K562 (cell line): ENCODE data around the gene TMEM131L. TPM values are rescaled to one million over a fixed set of nuclear protein-coding genes. Genes with fewer than 3 reads are reported as not detected.

Experiments
- CBFA2T2 ChIP-seq: fragments of 450-650 bp; conservative IDR thresholded peaks from 2 replicates; pipeline ENCODE4 v1.6.1; 2017; ENCODE audit warnings: mild to moderate bottlenecking
- CBFA2T3 ChIP-seq: fragments of 450-650 bp; IDR thresholded peaks from 2 replicates; pipeline ENCODE4 v1.6.1; 2017
- CEBPG ChIP-seq, 3 experiments: fragments of 200-800 bp in 1 of 3; sonication (Bioruptor generic) in 1 of 3; sonication (generic) in 1 of 3; formaldehyde crosslinking in 1 of 3; IDR thresholded peaks in 2 of 3; conservative IDR thresholded peaks in 1 of 3; 2 replicates each; pipeline versions ENCODE4 v1.6.1 to v1.8.0; 2016 to 2022; ENCODE audit warnings: missing compliant biosample characterization in 2 of 3, missing genetic modification characterization in 2 of 3, mild to moderate bottlenecking in 1 of 3, missing genetic modification reagents in 1 of 3
- FOXA1 ChIP-seq: fragments of 450-650 bp; IDR thresholded peaks from 2 replicates; pipeline ENCODE4 v1.6.1; 2016; ENCODE audit warnings: mild to moderate bottlenecking, borderline replicate concordance
- L3MBTL2 ChIP-seq: fragments of 450-650 bp; IDR thresholded peaks from 2 replicates; pipeline ENCODE4 v1.6.1; 2016; ENCODE audit warnings: mild to moderate bottlenecking, moderate library complexity
- NBN ChIP-seq: fragments of 450-650 bp; IDR thresholded peaks from 2 replicates; pipeline ENCODE4 v1.6.1; 2016; ENCODE audit warnings: low read depth, mild to moderate bottlenecking
- PML ChIP-seq: IDR thresholded peaks from 2 replicates; pipeline ENCODE4 v1.6.1; 2012; ENCODE audit warnings: low read length, inconsistent platforms
- PTBP1 ChIP-seq: fragments of 200-400 bp; formaldehyde crosslinking; IDR thresholded peaks from 2 replicates; pipeline ENCODE4 v1.6.1; 2017; ENCODE audit warnings: low read depth, low read length
- SAFB ChIP-seq: fragments of 200-400 bp; formaldehyde crosslinking; IDR thresholded peaks from 2 replicates; pipeline ENCODE4 v1.6.1; 2017; ENCODE audit warnings: low read depth, low read length, borderline replicate concordance
- STAT5A ChIP-seq: IDR thresholded peaks from 2 replicates; pipeline ENCODE4 v1.6.1; 2012; ENCODE audit warnings: low read length, inconsistent platforms, borderline replicate concordance
- ZNF717 ChIP-seq: fragments of 250-450 bp; sonication (Bioruptor Pico); IDR thresholded peaks from 2 replicates; pipeline ENCODE4 v1.5.0; 2021
- polyA plus RNA-seq, 8 experiments: library from polyadenylated mRNA; depleted of rRNA in 4 of 8; stranded (reverse) in 5 of 8; unstranded in 3 of 8; fragments of >200 nt; fragmentation: Nextera tagmentation in 2 of 8; fragmentation: Illumina TruSeq in 1 of 8; extraction: Ambion mirVana in 2 of 8; extraction: Trizol in 1 of 8; gene quantifications; 2 replicates each; pipeline versions ENCODE4 v1.2.1 to v1.2.3, GENCODE V29; 2011 to 2014; ENCODE audit warnings: inconsistent platforms in 1 of 8, missing spikeins in 1 of 8
- total RNA-seq, 7 experiments: library from RNA; depleted of rRNA in 6 of 7; stranded (reverse); fragments of >200 nt in 6 of 7; fragmentation: Illumina TruSeq in 2 of 7; extraction: Trizol in 2 of 7; gene quantifications; 2 replicates each; pipeline versions ENCODE4 v1.2.1 to v1.2.3, GENCODE V29; 2011 to 2021; ENCODE audit warnings: low replicate concordance in 1 of 7
- TF ChIP-seq, protein P1 (sequence below): sonication (generic); formaldehyde crosslinking; IDR thresholded peaks from 2 replicates; pipeline ENCODE4 v1.8.0; 2023; ENCODE audit warnings: missing genetic modification reagents, mild to moderate bottlenecking, borderline replicate concordance
- TF ChIP-seq, protein P2 (sequence below): fragments of 450-650 bp; IDR thresholded peaks from one replicate; pipeline ENCODE4 v1.6.1; 2018; ENCODE audit warnings: mild to moderate bottlenecking, moderate library complexity; ENCODE audit not compliant: partially characterized antibody
- TF ChIP-seq, protein P3 (sequence below): fragments of 450-650 bp; formaldehyde crosslinking; IDR thresholded peaks from 2 replicates; pipeline ENCODE4 v1.4.0; 2022; ENCODE audit warnings: missing genetic modification characterization
- TF ChIP-seq, protein P4 (sequence below): fragments of 450-650 bp; IDR thresholded peaks from 2 replicates; pipeline ENCODE4 v1.6.1; 2016; ENCODE audit warnings: antibody characterized with exemption

Gene TMEM131L
- total and polyA plus RNA-seq, 9 of the 15 experiments (the other 6 are each of a cell fraction or from before 2014, with no cell fraction given), result 1.2 to 20.8 (median 12.9) TPM

DNA sequence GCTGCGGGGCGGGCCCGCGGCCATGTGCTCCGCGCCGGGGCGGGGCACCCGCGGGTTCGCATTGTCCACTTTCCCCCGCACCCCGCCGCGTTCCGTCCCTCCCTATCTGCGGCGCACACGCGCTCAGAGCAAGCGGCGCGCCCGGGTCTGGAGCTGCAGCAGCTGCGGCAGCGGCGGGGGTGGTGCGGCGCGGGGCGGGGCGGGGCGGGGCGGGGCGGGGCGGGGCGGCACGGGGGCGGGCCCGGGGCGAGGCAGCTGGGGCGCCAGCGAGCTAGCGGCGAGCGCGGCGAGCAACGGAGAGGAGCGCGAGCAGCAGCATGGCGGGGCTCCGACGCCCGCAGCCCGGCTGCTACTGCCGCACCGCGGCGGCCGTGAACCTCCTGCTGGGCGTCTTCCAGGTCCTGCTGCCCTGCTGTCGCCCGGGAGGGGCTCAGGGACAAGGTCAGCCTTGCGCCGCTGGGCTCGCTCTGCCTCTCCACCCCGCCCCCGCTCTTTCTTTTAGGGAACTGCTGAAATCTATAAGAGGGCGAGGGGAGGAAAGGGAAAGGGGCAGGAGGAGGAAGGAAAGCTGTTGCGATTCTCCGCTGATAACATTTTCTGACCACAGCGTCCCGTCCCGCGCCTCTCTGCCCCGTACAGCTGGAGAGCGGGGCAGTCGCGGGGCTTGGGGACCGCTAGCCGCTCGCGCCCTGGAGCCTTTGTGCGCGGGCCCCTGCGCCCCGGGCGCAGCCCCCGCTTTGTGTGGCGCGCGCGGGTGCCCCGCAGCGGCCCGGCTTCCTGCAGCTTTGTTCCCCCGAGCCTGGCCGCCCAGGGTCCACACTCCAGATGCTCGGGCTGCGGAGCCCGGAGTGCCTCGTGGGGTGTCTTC, at the start of gene TMEM131L (continued):
- TF ChIP-seq, protein P1, sequence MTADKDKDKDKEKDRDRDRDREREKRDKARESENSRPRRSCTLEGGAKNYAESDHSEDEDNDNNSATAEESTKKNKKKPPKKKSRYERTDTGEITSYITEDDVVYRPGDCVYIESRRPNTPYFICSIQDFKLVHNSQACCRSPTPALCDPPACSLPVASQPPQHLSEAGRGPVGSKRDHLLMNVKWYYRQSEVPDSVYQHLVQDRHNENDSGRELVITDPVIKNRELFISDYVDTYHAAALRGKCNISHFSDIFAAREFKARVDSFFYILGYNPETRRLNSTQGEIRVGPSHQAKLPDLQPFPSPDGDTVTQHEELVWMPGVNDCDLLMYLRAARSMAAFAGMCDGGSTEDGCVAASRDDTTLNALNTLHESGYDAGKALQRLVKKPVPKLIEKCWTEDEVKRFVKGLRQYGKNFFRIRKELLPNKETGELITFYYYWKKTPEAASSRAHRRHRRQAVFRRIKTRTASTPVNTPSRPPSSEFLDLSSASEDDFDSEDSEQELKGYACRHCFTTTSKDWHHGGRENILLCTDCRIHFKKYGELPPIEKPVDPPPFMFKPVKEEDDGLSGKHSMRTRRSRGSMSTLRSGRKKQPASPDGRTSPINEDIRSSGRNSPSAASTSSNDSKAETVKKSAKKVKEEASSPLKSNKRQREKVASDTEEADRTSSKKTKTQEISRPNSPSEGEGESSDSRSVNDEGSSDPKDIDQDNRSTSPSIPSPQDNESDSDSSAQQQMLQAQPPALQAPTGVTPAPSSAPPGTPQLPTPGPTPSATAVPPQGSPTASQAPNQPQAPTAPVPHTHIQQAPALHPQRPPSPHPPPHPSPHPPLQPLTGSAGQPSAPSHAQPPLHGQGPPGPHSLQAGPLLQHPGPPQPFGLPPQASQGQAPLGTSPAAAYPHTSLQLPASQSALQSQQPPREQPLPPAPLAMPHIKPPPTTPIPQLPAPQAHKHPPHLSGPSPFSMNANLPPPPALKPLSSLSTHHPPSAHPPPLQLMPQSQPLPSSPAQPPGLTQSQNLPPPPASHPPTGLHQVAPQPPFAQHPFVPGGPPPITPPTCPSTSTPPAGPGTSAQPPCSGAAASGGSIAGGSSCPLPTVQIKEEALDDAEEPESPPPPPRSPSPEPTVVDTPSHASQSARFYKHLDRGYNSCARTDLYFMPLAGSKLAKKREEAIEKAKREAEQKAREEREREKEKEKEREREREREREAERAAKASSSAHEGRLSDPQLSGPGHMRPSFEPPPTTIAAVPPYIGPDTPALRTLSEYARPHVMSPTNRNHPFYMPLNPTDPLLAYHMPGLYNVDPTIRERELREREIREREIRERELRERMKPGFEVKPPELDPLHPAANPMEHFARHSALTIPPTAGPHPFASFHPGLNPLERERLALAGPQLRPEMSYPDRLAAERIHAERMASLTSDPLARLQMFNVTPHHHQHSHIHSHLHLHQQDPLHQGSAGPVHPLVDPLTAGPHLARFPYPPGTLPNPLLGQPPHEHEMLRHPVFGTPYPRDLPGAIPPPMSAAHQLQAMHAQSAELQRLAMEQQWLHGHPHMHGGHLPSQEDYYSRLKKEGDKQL (CRISPR knock-in tag), result no peak
- peak; percentile 57; the same call in 1 of the 2 replicates for TF ChIP-seq PML
- peak; percentile 35 for TF ChIP-seq CBFA2T2
- TF ChIP-seq STAT5A, result no peak; the same call in 1 of the 2 replicates
- TF ChIP-seq, protein P2, sequence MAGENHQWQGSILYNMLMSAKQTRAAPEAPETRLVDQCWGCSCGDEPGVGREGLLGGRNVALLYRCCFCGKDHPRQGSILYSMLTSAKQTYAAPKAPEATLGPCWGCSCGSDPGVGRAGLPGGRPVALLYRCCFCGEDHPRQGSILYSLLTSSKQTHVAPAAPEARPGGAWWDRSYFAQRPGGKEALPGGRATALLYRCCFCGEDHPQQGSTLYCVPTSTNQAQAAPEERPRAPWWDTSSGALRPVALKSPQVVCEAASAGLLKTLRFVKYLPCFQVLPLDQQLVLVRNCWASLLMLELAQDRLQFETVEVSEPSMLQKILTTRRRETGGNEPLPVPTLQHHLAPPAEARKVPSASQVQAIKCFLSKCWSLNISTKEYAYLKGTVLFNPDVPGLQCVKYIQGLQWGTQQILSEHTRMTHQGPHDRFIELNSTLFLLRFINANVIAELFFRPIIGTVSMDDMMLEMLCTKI, result no peak
- TF ChIP-seq, protein P3, sequence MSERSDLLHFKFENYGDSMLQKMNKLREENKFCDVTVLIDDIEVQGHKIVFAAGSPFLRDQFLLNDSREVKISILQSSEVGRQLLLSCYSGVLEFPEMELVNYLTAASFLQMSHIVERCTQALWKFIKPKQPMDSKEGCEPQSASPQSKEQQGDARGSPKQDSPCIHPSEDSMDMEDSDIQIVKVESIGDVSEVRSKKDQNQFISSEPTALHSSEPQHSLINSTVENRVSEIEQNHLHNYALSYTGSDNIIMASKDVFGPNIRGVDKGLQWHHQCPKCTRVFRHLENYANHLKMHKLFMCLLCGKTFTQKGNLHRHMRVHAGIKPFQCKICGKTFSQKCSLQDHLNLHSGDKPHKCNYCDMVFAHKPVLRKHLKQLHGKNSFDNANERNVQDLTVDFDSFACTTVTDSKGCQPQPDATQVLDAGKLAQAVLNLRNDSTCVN (CRISPR knock-in tag), result no peak
- no peak for TF ChIP-seq FOXA1
- TF ChIP-seq CEBPG (CRISPR knock-in tag; IDR thresholded peaks at IDR 0.05), result no peak
- TF ChIP-seq CEBPG (tag; conservative IDR thresholded peaks at IDR 0.05 in 1 of 2, IDR thresholded peaks at IDR 0.05 in 1 of 2), result no peak
- TF ChIP-seq ZNF717 (CRISPR knock-in tag), result no peak
- TF ChIP-seq, protein P4, sequence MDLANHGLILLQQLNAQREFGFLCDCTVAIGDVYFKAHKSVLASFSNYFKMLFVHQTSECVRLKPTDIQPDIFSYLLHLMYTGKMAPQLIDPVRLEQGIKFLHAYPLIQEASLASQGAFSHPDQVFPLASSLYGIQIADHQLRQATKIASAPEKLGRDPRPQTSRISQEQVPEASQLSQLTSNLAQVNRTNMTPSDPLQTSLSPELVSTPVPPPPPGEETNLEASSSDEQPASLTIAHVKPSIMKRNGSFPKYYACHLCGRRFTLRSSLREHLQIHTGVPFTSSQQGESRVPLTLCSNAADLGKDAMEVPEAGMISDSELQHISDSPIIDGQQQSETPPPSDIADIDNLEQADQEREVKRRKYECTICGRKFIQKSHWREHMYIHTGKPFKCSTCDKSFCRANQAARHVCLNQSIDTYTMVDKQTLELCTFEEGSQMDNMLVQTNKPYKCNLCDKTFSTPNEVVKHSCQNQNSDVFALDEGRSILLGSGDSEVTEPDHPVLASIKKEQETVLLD, result no peak
- TF ChIP-seq L3MBTL2, result 0 out of 2 replicates have a peak, but pooled peaks have one; percentile 9
- peak; percentile 69 for TF ChIP-seq CBFA2T3
- no peak for TF ChIP-seq SAFB
- peak; percentile 40; the same call in 1 of the 2 replicates for TF ChIP-seq NBN
- no peak for TF ChIP-seq PTBP1
